Activated CD8-positive, alpha-beta T cell treated with anti-CD3 and anti-CD28 coated beads, Interleukin-2, amount 10 ng/mL, durations not matched to agents 7 days and 5 days (primary cell): ENCODE results near the gene KCNH8. TPM values are rescaled to one million over a fixed set of nuclear protein-coding genes. Genes with fewer than 3 reads are reported as not detected.

ENCODE experiments used
- ATAC-seq: fragments of 150-1000 bp; cut with Tn5 transposase; one replicate; pipeline ENCODE4 v1.10.0; 2021; ENCODE audit warnings: moderate library complexity
- CTCF ChIA-PET: fragments of 350-600 bp; sonication (Branson Sonifier 250); formaldehyde crosslinking; loops from one replicate; lab custom pipeline; 2021; ENCODE audit warnings: antibody characterized with exemption; lab: Charles Lee
- POLR2A ChIA-PET: fragments of 350-600 bp; sonication (Branson Sonifier 250); formaldehyde crosslinking; loops from one replicate; lab custom pipeline; 2021; ENCODE audit warnings: antibody characterized with exemption; lab: Charles Lee
- DNase-seq: peaks from one replicate; pipeline ENCODE4 v3.0.0-alpha.2; 2020
- H3K27ac Mint-ChIP-seq: one replicate; pipeline ENCODE4 v1.8.0; 2021; ENCODE audit warnings: mild to moderate bottlenecking, mixed read lengths
- H3K27me3 Mint-ChIP-seq: one replicate; pipeline ENCODE4 v1.8.0; 2021; ENCODE audit warnings: low read depth, mixed read lengths
- H3K36me3 Mint-ChIP-seq: one replicate; pipeline ENCODE4 v1.8.0; 2021; ENCODE audit warnings: low read depth, mixed read lengths
- H3K4me1 Mint-ChIP-seq: one replicate; pipeline ENCODE4 v1.8.0; 2021; ENCODE audit warnings: low read depth, mixed read lengths
- H3K4me3 Mint-ChIP-seq: one replicate; pipeline ENCODE4 v1.8.0; 2021; ENCODE audit warnings: mild to moderate bottlenecking, mixed read lengths
- H3K9me3 Mint-ChIP-seq: one replicate; pipeline ENCODE4 v1.8.0; 2022; ENCODE audit warnings: mixed read lengths; ENCODE audit not compliant: insufficient read depth
- total RNA-seq, 2 experiments: library from RNA; stranded (reverse); gene quantifications; one replicate each; pipeline ENCODE4 v1.2.3, GENCODE V29; 2021

KCNH8 gene
- total RNA-seq, 2 experiments from 2014 or later: not detected

GRCh38 chr3:19190602-19191001 lies 42.3 kb downstream of the KCNH8 start:
- Mint-ChIP-seq H3K27me3 (no peaks in the 10 kb centered on the region), H3K9me3 (no peaks in the 10 kb centered on the region), H3K27ac (no peak overlapping the region), H3K4me1 (peaks cover 3% of the 10 kb centered on the region), H3K36me3 (no peaks in the 10 kb centered on the region), H3K4me3 (no peak overlapping the region)
- CTCF ChIA-PET: interaction anchor here (1.2 kb wide), 1 partner anchor 21 kb away, joined by 5 read pairs; no protein-coding TSS in a partner anchor
- POLR2A ChIA-PET: no interaction called here
- DNase-seq (no peak), ATAC-seq (no peak)

- CTCF ChIA-PET: no interaction called here
- DNase-seq: no peak
- no peaks in the 10 kb centered on the region for H3K27me3 Mint-ChIP-seq
Observed at GRCh38 chr3:19199131-19199530, 50.8 kb downstream of the KCNH8 start.

GRCh38 chr3:19202303-19202702 lies 54.0 kb downstream of the KCNH8 start:
- H3K36me3 Mint-ChIP-seq: no peaks in the 10 kb centered on the region
- DNase-seq: no peak
- POLR2A ChIA-PET: no interaction called here
- H3K27me3 Mint-ChIP-seq: no peaks in the 10 kb centered on the region
- CTCF ChIA-PET: no interaction called here
- no peak for ATAC-seq
- no peaks in the 10 kb centered on the region for H3K9me3 Mint-ChIP-seq
- no peak overlapping the region for H3K27ac Mint-ChIP-seq
- H3K4me1 Mint-ChIP-seq: no peaks in the 10 kb centered on the region
- no peak overlapping the region for H3K4me3 Mint-ChIP-seq

More at GRCh38 chr3:19199131-19199530, 50.8 kb downstream of the KCNH8 start:
- H3K27ac Mint-ChIP-seq: no peak overlapping the region
- no peak for ATAC-seq
- POLR2A ChIA-PET: no interaction called here
- H3K36me3 Mint-ChIP-seq: no peaks in the 10 kb centered on the region
- H3K4me3 Mint-ChIP-seq: no peak overlapping the region
- H3K4me1 Mint-ChIP-seq: no peaks in the 10 kb centered on the region
- H3K9me3 Mint-ChIP-seq: no peaks in the 10 kb centered on the region

- H3K36me3 Mint-ChIP-seq: no peaks in the 10 kb centered on the region
- ATAC-seq (no peak), DNase-seq (no peak)
- no peak overlapping the region for H3K27ac Mint-ChIP-seq
- no peaks in the 10 kb centered on the region for H3K9me3 Mint-ChIP-seq
- POLR2A ChIA-PET: no interaction called here
- H3K27me3 Mint-ChIP-seq: no peaks in the 10 kb centered on the region
- H3K4me3 Mint-ChIP-seq: no peak overlapping the region
- H3K4me1 Mint-ChIP-seq: no peaks in the 10 kb centered on the region
- CTCF ChIA-PET: no interaction called here
Observed at GRCh38 chr3:19202754-19203153, 54.4 kb downstream of the KCNH8 start.

GRCh38 chr3:19206540-19206939 lies 58.2 kb downstream of the KCNH8 start:
- ChIA-PET CTCF (no interaction called here), POLR2A (no interaction called here)
- DNase-seq (no peak), ATAC-seq (no peak)
- Mint-ChIP-seq H3K9me3 (no peaks in the 10 kb centered on the region), H3K27me3 (no peaks in the 10 kb centered on the region), H3K4me1 (no peaks in the 10 kb centered on the region), H3K36me3 (no peaks in the 10 kb centered on the region), H3K4me3 (no peak overlapping the region), H3K27ac (no peak overlapping the region)

GRCh38 chr3:19213603-19214220 lies 65.4 kb downstream of the KCNH8 start:
- Mint-ChIP-seq H3K27ac (no peak overlapping the region), H3K4me1 (no peaks in the 10 kb centered on the region), H3K27me3 (no peaks in the 10 kb centered on the region), H3K9me3 (no peaks in the 10 kb centered on the region), H3K4me3 (no peak overlapping the region), H3K36me3 (no peaks in the 10 kb centered on the region)
- POLR2A ChIA-PET: no interaction called here
- CTCF ChIA-PET: no interaction called here
- ATAC-seq: no peak
- no peak for DNase-seq

GRCh38 chr3:19215427-19215826 lies 67.1 kb downstream of the KCNH8 start:
- Mint-ChIP-seq H3K36me3 (no peaks in the 10 kb centered on the region), H3K27me3 (no peaks in the 10 kb centered on the region), H3K9me3 (no peaks in the 10 kb centered on the region), H3K27ac (no peak overlapping the region), H3K4me1 (no peaks in the 10 kb centered on the region), H3K4me3 (no peak overlapping the region)
- DNase-seq (no peak), ATAC-seq (no peak)
- POLR2A ChIA-PET: no interaction called here
- CTCF ChIA-PET: no interaction called here

- no peak for DNase-seq
- H3K9me3 Mint-ChIP-seq: no peaks in the 10 kb centered on the region
- ChIA-PET POLR2A (no interaction called here), CTCF (no interaction called here)
- no peaks in the 10 kb centered on the region for H3K36me3 Mint-ChIP-seq
- H3K4me1 Mint-ChIP-seq: no peaks in the 10 kb centered on the region
- no peaks in the 10 kb centered on the region for H3K27me3 Mint-ChIP-seq
- no peak overlapping the region for H3K4me3 Mint-ChIP-seq
- ATAC-seq: no peak
- no peak overlapping the region for H3K27ac Mint-ChIP-seq
Observed at GRCh38 chr3:19216669-19217337, 68.5 kb downstream of the KCNH8 start.

- DNase-seq: no peak
- H3K36me3 Mint-ChIP-seq: no peaks in the 10 kb centered on the region
- H3K4me3 Mint-ChIP-seq: no peak overlapping the region
- ChIA-PET CTCF (no interaction called here), POLR2A (no interaction called here)
- no peaks in the 10 kb centered on the region for H3K4me1 Mint-ChIP-seq
- no peaks in the 10 kb centered on the region for H3K27me3 Mint-ChIP-seq
- no peaks in the 10 kb centered on the region for H3K9me3 Mint-ChIP-seq
- no peak overlapping the region for H3K27ac Mint-ChIP-seq
- ATAC-seq: no peak
Observed at GRCh38 chr3:19220311-19220710, 72.0 kb downstream of the KCNH8 start.

- H3K4me1 Mint-ChIP-seq: no peaks in the 10 kb centered on the region
- no peaks in the 10 kb centered on the region for H3K27me3 Mint-ChIP-seq
- POLR2A ChIA-PET: no interaction called here
- no peak overlapping the region for H3K4me3 Mint-ChIP-seq
- DNase-seq (no peak), ATAC-seq (no peak)
- CTCF ChIA-PET: no interaction called here
- no peaks in the 10 kb centered on the region for H3K36me3 Mint-ChIP-seq
- H3K9me3 Mint-ChIP-seq: no peaks in the 10 kb centered on the region
- H3K27ac Mint-ChIP-seq: no peak overlapping the region
Observed at GRCh38 chr3:19221081-19221480, 72.8 kb downstream of the KCNH8 start.

GRCh38 chr3:19226479-19226878 lies 78.2 kb downstream of the KCNH8 start:
- no peak for ATAC-seq
- no peaks in the 10 kb centered on the region for H3K27me3 Mint-ChIP-seq
- CTCF ChIA-PET: no interaction called here

GRCh38 chr3:19228167-19228566 lies 79.9 kb downstream of the KCNH8 start:
- no peaks in the 10 kb centered on the region for H3K9me3 Mint-ChIP-seq
- H3K36me3 Mint-ChIP-seq: no peaks in the 10 kb centered on the region
- H3K4me3 Mint-ChIP-seq: no peak overlapping the region
- H3K27ac Mint-ChIP-seq: no peak overlapping the region
- POLR2A ChIA-PET: no interaction called here
- H3K4me1 Mint-ChIP-seq: no peaks in the 10 kb centered on the region
- ATAC-seq (no peak), DNase-seq (no peak)
- no peaks in the 10 kb centered on the region for H3K27me3 Mint-ChIP-seq
- CTCF ChIA-PET: interaction anchor here (1.0 to 1.5 kb wide), 3 partner anchors 81 to 312 kb away, joined by 3 to 4 read pairs (median 3); no protein-coding TSS in a partner anchor

More at GRCh38 chr3:19226479-19226878, 78.2 kb downstream of the KCNH8 start:
- Mint-ChIP-seq H3K27ac (no peak overlapping the region), H3K4me1 (no peaks in the 10 kb centered on the region), H3K9me3 (no peaks in the 10 kb centered on the region), H3K36me3 (no peaks in the 10 kb centered on the region), H3K4me3 (no peak overlapping the region)
- POLR2A ChIA-PET: no interaction called here
- no peak for DNase-seq
